DND-41 (cell line): ENCODE results near the gene OSBP2.

ENCODE experiments used
- ATAC-seq: fragments of 200-7000 bp; cut with Tn5 transposase; 3 replicates; pipeline ENCODE4 v1.9.1; 2021; ENCODE audit warnings: low read depth; ENCODE audit not compliant: insufficient read depth
- DNase-seq: peaks from one replicate; pipeline ENCODE4 v3.0.0-alpha.2; 2020
- H2AFZ ChIP-seq: 2 replicates; pipeline ENCODE4 v1.6.0; 2012; ENCODE audit warnings: low read depth, low read length
- H3K27ac ChIP-seq: 2 replicates; pipeline ENCODE4 v1.5.1; 2012; ENCODE audit warnings: low read length, inconsistent platforms
- H3K27me3 ChIP-seq: fragments of 200-600 bp; sonication (generic); 2 replicates; pipeline ENCODE4 v1.6.0; 2012; ENCODE audit warnings: low read length, mild to moderate bottlenecking, inconsistent platforms; ENCODE audit not compliant: insufficient read depth, poor library complexity
- H3K36me3 ChIP-seq: 2 replicates; pipeline ENCODE4 v1.5.1; 2012; ENCODE audit warnings: low read length, inconsistent platforms; ENCODE audit not compliant: insufficient read depth
- H3K4me1 ChIP-seq: 2 replicates; pipeline ENCODE4 v1.5.1; 2012; ENCODE audit warnings: mild to moderate bottlenecking, low read length; ENCODE audit not compliant: insufficient read depth
- H3K4me2 ChIP-seq: 2 replicates; pipeline ENCODE4 v1.6.0; 2012; ENCODE audit warnings: mild to moderate bottlenecking, moderate library complexity, low read length, inconsistent platforms; ENCODE audit not compliant: insufficient read depth
- H3K4me3 ChIP-seq, 2 experiments: fragments of 200-600 bp in 1 of 2; shearing (Covaris generic) in 1 of 2; 2 replicates each; pipeline ENCODE4 v1.5.1; 2012 to 2016; ENCODE audit warnings: inconsistent platforms in 2 of 2, low read length in 2 of 2, mild to moderate bottlenecking in 2 of 2, low read depth in 1 of 2, moderate library complexity in 1 of 2
- H3K79me2 ChIP-seq: 2 replicates; pipeline ENCODE4 v1.6.0; 2012; ENCODE audit warnings: low read length, inconsistent platforms; ENCODE audit not compliant: insufficient read depth
- H3K9ac ChIP-seq: 2 replicates; pipeline ENCODE4 v1.6.0; 2012; ENCODE audit warnings: low read depth, mild to moderate bottlenecking, inconsistent platforms, low read length, moderate library complexity
- H3K9me3 ChIP-seq: 2 replicates; pipeline ENCODE4 v1.5.1; 2012; ENCODE audit warnings: low read length, moderate library complexity, mild to moderate bottlenecking, inconsistent platforms; ENCODE audit not compliant: insufficient read depth, severe bottlenecking
- H4K20me1 ChIP-seq: 2 replicates; pipeline ENCODE4 v1.6.0; 2012; ENCODE audit warnings: low read length; ENCODE audit not compliant: insufficient read depth
- EZH2 ChIP-seq: IDR thresholded peaks from 3 replicates; pipeline ENCODE4 v1.6.1; 2012; ENCODE audit warnings: borderline replicate concordance, low read depth, mild to moderate bottlenecking, moderate library complexity, low read length, inconsistent platforms; ENCODE audit not compliant: severe bottlenecking
- TF ChIP-seq, protein P1 (sequence below): IDR thresholded peaks from 2 replicates; pipeline ENCODE4 v1.5.1; 2012; ENCODE audit warnings: borderline replicate concordance, low read length, moderate library complexity, mild to moderate bottlenecking; ENCODE audit not compliant: poor library complexity, severe bottlenecking; ENCODE audit errors: extremely low read depth

The OSBP2 gene

DNA sequence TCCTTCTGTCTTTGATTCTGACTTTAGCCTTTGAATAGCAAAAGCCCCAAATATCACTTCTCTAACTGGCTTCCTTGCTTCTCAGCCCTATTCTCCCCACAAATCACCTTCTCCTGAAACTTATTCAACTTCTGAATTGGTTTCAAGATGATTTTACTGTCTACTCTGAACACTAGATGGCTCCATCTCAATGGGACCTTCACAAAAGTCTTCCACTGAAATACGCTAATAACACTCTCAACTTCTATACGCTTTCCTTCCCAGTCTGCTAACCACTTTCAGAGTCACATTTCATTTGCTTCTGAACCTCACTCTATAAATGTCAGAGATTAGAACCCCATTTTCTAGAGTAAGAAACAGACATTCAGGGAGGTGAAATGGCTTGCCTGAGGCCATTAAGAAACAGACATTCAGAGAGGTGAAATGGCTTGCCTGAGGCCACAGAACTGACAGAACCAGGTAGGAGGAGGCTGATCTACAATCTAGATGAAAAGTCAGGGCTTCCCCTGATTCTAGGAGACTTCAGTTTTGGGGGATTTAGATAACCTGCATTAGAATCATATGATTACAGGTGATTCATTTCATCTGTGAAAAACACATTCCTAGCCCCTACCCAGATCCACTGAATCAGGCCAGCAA, 253.3 kb downstream of the OSBP2 start:
- Histone ChIP-seq H3K4me3 (no peak overlapping the region), H3K9me3 (no peaks in the 10 kb centered on the region), H3K4me2 (no peak overlapping the region), H4K20me1 (0 out of 2 replicates have a peak, but pooled peaks cover 2% of the 10 kb centered on the region), H3K27me3 (no peaks in the 10 kb centered on the region), H3K79me2 (no peaks in the 10 kb centered on the region), H3K27ac (no peak overlapping the region), H3K9ac (no peak overlapping the region), H3K4me1 (no peaks in the 10 kb centered on the region), H3K36me3 (peaks cover 79% of the 10 kb centered on the region), H2AFZ (no peak overlapping the region)
- no peak for TF ChIP-seq EZH2
- TF ChIP-seq, protein P1, sequence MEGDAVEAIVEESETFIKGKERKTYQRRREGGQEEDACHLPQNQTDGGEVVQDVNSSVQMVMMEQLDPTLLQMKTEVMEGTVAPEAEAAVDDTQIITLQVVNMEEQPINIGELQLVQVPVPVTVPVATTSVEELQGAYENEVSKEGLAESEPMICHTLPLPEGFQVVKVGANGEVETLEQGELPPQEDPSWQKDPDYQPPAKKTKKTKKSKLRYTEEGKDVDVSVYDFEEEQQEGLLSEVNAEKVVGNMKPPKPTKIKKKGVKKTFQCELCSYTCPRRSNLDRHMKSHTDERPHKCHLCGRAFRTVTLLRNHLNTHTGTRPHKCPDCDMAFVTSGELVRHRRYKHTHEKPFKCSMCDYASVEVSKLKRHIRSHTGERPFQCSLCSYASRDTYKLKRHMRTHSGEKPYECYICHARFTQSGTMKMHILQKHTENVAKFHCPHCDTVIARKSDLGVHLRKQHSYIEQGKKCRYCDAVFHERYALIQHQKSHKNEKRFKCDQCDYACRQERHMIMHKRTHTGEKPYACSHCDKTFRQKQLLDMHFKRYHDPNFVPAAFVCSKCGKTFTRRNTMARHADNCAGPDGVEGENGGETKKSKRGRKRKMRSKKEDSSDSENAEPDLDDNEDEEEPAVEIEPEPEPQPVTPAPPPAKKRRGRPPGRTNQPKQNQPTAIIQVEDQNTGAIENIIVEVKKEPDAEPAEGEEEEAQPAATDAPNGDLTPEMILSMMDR, result peak; percentile 60
- ATAC-seq, result no peak
- DNase-seq, result no peak

DNA sequence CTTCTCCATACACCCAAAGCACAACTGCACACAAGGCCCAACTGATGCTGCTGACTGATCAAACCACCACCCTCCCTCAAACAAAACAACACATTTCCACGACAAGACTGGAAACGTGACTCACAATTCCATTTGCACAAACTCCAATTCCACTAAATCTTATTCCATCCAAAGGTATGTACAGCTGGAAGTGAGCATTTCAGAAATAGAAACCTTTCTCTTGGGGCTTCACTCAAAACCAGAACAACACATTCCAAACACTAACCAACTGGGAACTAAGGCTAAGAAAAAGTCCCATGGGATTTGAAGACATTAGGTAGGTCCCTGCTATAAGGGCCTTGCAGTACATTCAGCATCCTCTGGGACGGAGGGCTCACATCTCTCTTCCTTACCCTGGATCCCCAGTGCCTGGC, 254.3 kb downstream of the OSBP2 start:
- no peak overlapping the region for H3K9ac ChIP-seq

DNA sequence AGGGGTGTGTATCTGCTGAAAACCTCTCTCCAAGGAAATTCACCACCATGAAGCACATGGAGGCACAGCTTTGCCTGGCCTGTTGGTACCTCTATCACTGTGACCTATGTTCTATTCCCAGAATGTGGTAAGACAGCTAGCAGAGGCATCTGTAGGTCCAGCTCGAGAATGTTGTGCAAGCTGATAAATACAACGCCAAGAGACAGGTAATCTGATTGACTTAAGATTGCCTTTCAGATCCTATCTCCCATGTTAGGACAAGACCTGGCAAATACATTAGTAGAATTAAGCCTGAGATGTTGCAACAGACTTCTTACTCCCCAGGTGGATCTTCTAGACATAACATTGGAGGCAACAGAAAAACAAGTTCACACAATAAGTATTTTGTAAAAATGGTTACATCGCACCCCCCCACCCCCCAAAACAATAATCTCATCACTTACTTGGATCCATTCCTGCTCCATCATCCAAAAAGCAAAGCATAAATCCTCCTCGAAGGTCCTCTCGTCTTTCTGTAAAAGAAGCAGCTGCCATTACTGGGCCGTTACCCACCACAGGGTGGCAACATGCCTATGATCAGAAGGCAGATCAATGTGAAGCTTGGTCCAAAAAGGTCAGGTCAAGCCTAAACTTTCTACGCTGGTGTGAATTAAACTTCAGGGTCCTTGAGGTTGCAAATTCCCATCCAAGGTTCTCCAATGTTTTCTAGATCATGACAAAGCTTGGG, 255.4 kb downstream of the OSBP2 start:
- no peak overlapping the region for H3K4me2 ChIP-seq
- H3K4me1 ChIP-seq, result no peaks in the 10 kb centered on the region
- no peak for ATAC-seq
- no peak overlapping the region for H3K4me3 ChIP-seq
- H4K20me1 ChIP-seq, result 0 out of 2 replicates have a peak, but pooled peaks cover 2% of the 10 kb centered on the region
- no peak overlapping the region for H3K9ac ChIP-seq
- H2AFZ ChIP-seq, result no peak overlapping the region
- TF ChIP-seq, protein P1, result peak; percentile 27
- TF ChIP-seq EZH2, result no peak
- no peaks in the 10 kb centered on the region for H3K9me3 ChIP-seq
- H3K27ac ChIP-seq, result no peak overlapping the region
- H3K36me3 ChIP-seq, result peaks cover 62% of the 10 kb centered on the region
- no peaks in the 10 kb centered on the region for H3K27me3 ChIP-seq
- no peaks in the 10 kb centered on the region for H3K79me2 ChIP-seq
- DNase-seq, result no peak

More for the DNA sequence above, 254.3 kb downstream of the OSBP2 start:
- H3K79me2 ChIP-seq, result no peaks in the 10 kb centered on the region
- H3K9me3 ChIP-seq, result no peaks in the 10 kb centered on the region
- H3K27me3 ChIP-seq, result no peaks in the 10 kb centered on the region
- H3K36me3 ChIP-seq, result peaks cover 74% of the 10 kb centered on the region
- TF ChIP-seq, protein P1, result no peak
- no peak for TF ChIP-seq EZH2
- 0 out of 2 replicates have a peak, but pooled peaks cover 2% of the 10 kb centered on the region for H4K20me1 ChIP-seq
- H3K4me2 ChIP-seq, result no peak overlapping the region
- no peak overlapping the region for H2AFZ ChIP-seq
- H3K27ac ChIP-seq, result no peak overlapping the region
- no peaks in the 10 kb centered on the region for H3K4me1 ChIP-seq
- no peak overlapping the region for H3K4me3 ChIP-seq
- DNase-seq (no peak), ATAC-seq (no peak)
